OCI-LY1 (cell line): ENCODE results near the gene MARK1.

ENCODE experiments used
- H2AFZ ChIP-seq: fragments of 200-600 bp; sonication (generic), shearing (Covaris generic); 2 replicates; pipeline ENCODE4 v1.6.0; 2014; ENCODE audit warnings: antibody characterized with exemption, mild to moderate bottlenecking, low read length
- H3F3A ChIP-seq: fragments of 200-600 bp; sonication (generic), shearing (Covaris generic); 2 replicates; pipeline ENCODE4 v1.6.0; 2014; ENCODE audit warnings: mild to moderate bottlenecking, antibody characterized with exemption, low read length, moderate library complexity; ENCODE audit not compliant: insufficient read depth
- H3K27ac ChIP-seq: fragments of 200-600 bp; sonication (generic); 2 replicates; pipeline ENCODE4 v1.5.1; 2014; ENCODE audit warnings: low read length, mixed run types, mild to moderate bottlenecking, low read depth; ENCODE audit not compliant: poor library complexity, severe bottlenecking
- H3K27me3 ChIP-seq: fragments of 200-600 bp; sonication (generic); 2 replicates; pipeline ENCODE4 v1.6.0; 2014; ENCODE audit warnings: antibody characterized with exemption, mild to moderate bottlenecking, low read length, moderate library complexity; ENCODE audit not compliant: insufficient read depth
- H3K36me3 ChIP-seq: fragments of 200-600 bp; sonication (generic); 2 replicates; pipeline ENCODE4 v1.6.1; 2014; ENCODE audit warnings: mild to moderate bottlenecking, antibody characterized with exemption, low read length, moderate library complexity, mixed read lengths; ENCODE audit not compliant: insufficient read depth
- H3K4me1 ChIP-seq: fragments of 200-600 bp; sonication (generic); 2 replicates; pipeline ENCODE4 v1.5.1; 2014; ENCODE audit warnings: mild to moderate bottlenecking, low read length, moderate library complexity; ENCODE audit not compliant: insufficient read depth, severe bottlenecking
- H3K4me2 ChIP-seq: fragments of 200-600 bp; sonication (generic), shearing (Covaris generic); 2 replicates; pipeline ENCODE4 v1.6.1; 2014; ENCODE audit warnings: low read length
- H3K4me3 ChIP-seq: fragments of 200-600 bp; sonication (generic); 2 replicates; pipeline ENCODE4 v1.5.1; 2014; ENCODE audit warnings: low read length, low read depth, mild to moderate bottlenecking, mixed read lengths; ENCODE audit not compliant: poor library complexity, severe bottlenecking
- H3K79me2 ChIP-seq: fragments of 200-600 bp; shearing (Covaris generic); 2 replicates; pipeline ENCODE4 v1.6.1; 2016; ENCODE audit warnings: mixed run types, low read length, mixed read lengths; ENCODE audit not compliant: insufficient read depth
- H3K9ac ChIP-seq: fragments of 200-600 bp; sonication (generic), shearing (Covaris generic); 2 replicates; pipeline ENCODE4 v1.6.1; 2014; ENCODE audit warnings: mild to moderate bottlenecking, low read length, mixed read lengths
- H3K9me2 ChIP-seq: fragments of 200-600 bp; sonication (generic), shearing (Covaris generic); 2 replicates; pipeline ENCODE4 v1.6.1; 2014; ENCODE audit warnings: low read depth, mild to moderate bottlenecking, low read length, mixed read lengths
- H3K9me3 ChIP-seq: fragments of 200-600 bp; shearing (Covaris generic); 2 replicates; pipeline ENCODE4 v1.6.1; 2014; ENCODE audit warnings: low read length, mixed read lengths
- H4K20me1 ChIP-seq: fragments of 200-600 bp; sonication (generic), shearing (Covaris generic); 2 replicates; pipeline ENCODE4 v1.6.0; 2016; ENCODE audit warnings: mild to moderate bottlenecking, low read length; ENCODE audit not compliant: insufficient read depth
- EZH2 ChIP-seq: fragments of 200-600 bp; sonication (generic), shearing (Covaris generic); IDR thresholded peaks from 2 replicates; pipeline ENCODE4 v1.8.0; 2017; ENCODE audit warnings: borderline replicate concordance, mixed run types, mild to moderate bottlenecking, antibody characterized with exemption, low read length, moderate library complexity, mixed read lengths
- TF ChIP-seq, protein P1 (sequence below): fragments of 200-600 bp; sonication (generic), shearing (Covaris generic); IDR thresholded peaks from 2 replicates; pipeline ENCODE4 v1.5.1; 2017; ENCODE audit warnings: mild to moderate bottlenecking, antibody characterized with exemption, low read length, moderate library complexity, mixed read lengths

Gene MARK1

DNA sequence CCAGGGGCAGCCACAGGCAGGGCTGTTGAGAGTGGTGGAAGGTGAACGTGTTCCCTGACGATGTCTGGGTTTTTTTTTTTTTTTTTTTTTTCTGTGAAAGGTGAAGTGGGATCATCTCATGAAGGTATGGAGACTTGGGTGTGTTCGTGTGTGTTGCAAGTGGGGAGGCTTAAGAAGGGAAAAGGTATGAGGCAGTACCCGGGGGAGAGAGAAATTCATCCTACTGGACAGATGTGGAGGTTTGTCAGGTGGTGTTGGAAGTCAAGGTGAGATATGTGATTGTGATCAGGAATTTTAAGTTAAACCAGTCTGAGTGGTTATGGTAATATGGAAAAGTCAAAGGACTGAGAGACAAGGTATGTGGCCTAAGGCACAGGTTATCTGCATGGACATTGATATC, 167.5 kb downstream of the MARK1 start:
- Histone ChIP-seq H3K36me3 (no peaks in the 10 kb centered on the region), H3K9me3 (no peaks in the 10 kb centered on the region), H3K9ac (no peak overlapping the region), H3K27me3 (no peaks in the 10 kb centered on the region), H3K79me2 (no peaks in the 10 kb centered on the region), H3K4me2 (no peak overlapping the region), H3K9me2 (no peaks in the 10 kb centered on the region), H3K4me1 (no peaks in the 10 kb centered on the region), H2AFZ (no peak overlapping the region), H3F3A (no peaks in the 10 kb centered on the region), H4K20me1 (no peaks in the 10 kb centered on the region), H3K27ac (no peak overlapping the region), H3K4me3 (no peak overlapping the region)
- no peak for TF ChIP-seq EZH2

DNA sequence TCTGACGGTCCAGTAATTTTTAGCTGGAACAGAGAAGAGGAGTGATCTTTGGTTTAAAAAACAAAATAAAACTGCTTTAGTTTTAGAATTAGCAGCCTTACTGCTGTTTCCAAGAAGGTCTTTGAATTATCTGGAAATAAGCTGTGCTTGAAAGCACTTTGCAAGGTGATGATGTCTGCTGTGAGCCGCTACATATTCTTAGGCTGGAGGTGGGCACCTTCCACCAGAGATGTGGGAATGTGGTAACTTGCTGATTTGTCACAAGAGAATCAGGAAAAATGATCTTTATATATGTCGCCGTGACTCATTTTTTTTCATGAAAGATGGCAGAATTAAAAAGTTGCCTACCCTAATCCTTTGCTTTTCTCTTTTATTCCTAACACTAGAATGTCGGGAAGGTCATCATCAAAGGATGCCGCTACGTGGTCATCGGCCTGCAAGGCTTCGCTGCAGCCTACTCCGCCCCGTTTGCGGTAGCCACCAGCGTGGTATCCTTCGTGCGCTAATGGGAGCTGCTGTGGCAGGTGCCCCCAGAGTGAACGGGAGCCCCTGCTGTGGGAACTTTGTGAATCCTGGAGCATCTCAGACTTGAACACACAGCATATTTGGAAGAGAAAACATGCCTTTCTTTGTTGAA, 168.4 kb downstream of the MARK1 start:
- H3K9me2 ChIP-seq = no peaks in the 10 kb centered on the region
- H3K9ac ChIP-seq = no peak overlapping the region
- H3F3A ChIP-seq = no peaks in the 10 kb centered on the region
- H4K20me1 ChIP-seq = no peaks in the 10 kb centered on the region
- H3K36me3 ChIP-seq = no peaks in the 10 kb centered on the region
- no peaks in the 10 kb centered on the region for H3K4me1 ChIP-seq
- H3K9me3 ChIP-seq = no peaks in the 10 kb centered on the region
- H3K27ac ChIP-seq = no peak overlapping the region
- no peaks in the 10 kb centered on the region for H3K79me2 ChIP-seq
- H3K4me3 ChIP-seq = no peak overlapping the region
- no peak overlapping the region for H3K4me2 ChIP-seq
- no peak overlapping the region for H2AFZ ChIP-seq
- no peaks in the 10 kb centered on the region for H3K27me3 ChIP-seq
- TF ChIP-seq, protein P1, sequence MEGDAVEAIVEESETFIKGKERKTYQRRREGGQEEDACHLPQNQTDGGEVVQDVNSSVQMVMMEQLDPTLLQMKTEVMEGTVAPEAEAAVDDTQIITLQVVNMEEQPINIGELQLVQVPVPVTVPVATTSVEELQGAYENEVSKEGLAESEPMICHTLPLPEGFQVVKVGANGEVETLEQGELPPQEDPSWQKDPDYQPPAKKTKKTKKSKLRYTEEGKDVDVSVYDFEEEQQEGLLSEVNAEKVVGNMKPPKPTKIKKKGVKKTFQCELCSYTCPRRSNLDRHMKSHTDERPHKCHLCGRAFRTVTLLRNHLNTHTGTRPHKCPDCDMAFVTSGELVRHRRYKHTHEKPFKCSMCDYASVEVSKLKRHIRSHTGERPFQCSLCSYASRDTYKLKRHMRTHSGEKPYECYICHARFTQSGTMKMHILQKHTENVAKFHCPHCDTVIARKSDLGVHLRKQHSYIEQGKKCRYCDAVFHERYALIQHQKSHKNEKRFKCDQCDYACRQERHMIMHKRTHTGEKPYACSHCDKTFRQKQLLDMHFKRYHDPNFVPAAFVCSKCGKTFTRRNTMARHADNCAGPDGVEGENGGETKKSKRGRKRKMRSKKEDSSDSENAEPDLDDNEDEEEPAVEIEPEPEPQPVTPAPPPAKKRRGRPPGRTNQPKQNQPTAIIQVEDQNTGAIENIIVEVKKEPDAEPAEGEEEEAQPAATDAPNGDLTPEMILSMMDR = no peak
- TF ChIP-seq EZH2 = no peak

DNA sequence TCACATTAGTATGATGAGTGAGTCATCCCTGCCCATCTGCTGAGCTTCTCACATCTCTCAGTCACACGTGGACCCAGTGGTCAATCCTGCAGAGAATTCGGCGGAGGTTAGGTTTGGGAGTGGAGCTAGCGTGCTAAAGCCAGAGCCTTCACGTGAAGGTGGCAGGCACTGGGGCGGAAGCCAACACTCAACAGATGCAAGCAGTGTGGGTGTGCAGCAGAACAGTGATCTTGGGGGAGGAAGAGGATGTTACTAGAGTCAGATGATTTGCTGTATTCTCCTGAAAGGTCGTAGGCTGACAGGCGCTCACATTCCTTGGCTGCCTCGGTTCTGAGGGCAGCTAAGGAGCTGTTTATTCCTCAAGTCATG, 168.9 kb downstream of the MARK1 start:
- Histone ChIP-seq H3K27me3 (no peaks in the 10 kb centered on the region), H3K9me2 (no peaks in the 10 kb centered on the region), H3K9ac (no peak overlapping the region), H3K36me3 (no peaks in the 10 kb centered on the region), H3F3A (no peaks in the 10 kb centered on the region), H4K20me1 (no peaks in the 10 kb centered on the region), H3K9me3 (no peaks in the 10 kb centered on the region), H2AFZ (no peak overlapping the region), H3K27ac (no peak overlapping the region), H3K4me3 (no peak overlapping the region), H3K4me1 (no peaks in the 10 kb centered on the region), H3K79me2 (no peaks in the 10 kb centered on the region), H3K4me2 (no peak overlapping the region)
- TF ChIP-seq, protein P1 = no peak
- no peak for TF ChIP-seq EZH2

DNA sequence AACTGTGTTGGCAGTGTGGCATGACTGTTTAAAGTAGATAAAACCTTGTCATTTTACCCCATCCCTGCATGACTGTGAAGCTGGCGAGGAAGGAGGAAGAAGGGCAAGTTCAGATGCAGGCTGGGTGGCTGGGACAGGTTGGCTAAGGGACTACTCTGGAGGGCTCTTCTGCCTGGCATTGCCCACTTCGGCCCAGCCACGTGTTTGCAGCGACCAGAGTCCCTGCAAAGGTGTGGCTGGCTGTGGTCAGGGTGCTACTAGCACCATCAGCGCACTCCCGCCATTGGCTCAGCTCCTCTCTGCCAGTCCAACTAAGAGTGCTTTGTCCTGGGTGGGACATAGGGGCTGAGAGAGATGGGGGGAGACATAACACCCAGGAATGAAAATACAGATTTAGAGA, 169.4 kb downstream of the MARK1 start:
- Histone ChIP-seq H3K79me2 (no peaks in the 10 kb centered on the region), H3K9me2 (no peaks in the 10 kb centered on the region), H3K27ac (no peak overlapping the region), H3K4me1 (no peaks in the 10 kb centered on the region), H3K9me3 (no peaks in the 10 kb centered on the region), H3K36me3 (no peaks in the 10 kb centered on the region), H3K4me3 (no peak overlapping the region), H4K20me1 (no peaks in the 10 kb centered on the region), H3K4me2 (no peak overlapping the region), H3K27me3 (no peaks in the 10 kb centered on the region), H3K9ac (no peak overlapping the region), H3F3A (no peaks in the 10 kb centered on the region), H2AFZ (no peak overlapping the region)
- no peak for TF ChIP-seq EZH2
- TF ChIP-seq, protein P1 = no peak
